ENCODE measurements around the gene HOXA3. TPM values are rescaled to one million over a fixed set of nuclear protein-coding genes. Genes with fewer than 3 reads are reported as not detected.

HOXA3 gene
- total RNA-seq, 3 donors from 2014 or later (not counting 1 experiment from before 2014, with no cell fraction given), result 0.32 to 0.78 (median 0.35) TPM

GRCh38 chr7:27186668-27187474 is 34.5 kb upstream of the HOXA3 start:
- H3K27ac Mint-ChIP-seq, result no peak overlapping the region
- 63% methylated on average over 1 of the region's 4 CpGs for WGBS (ENCODE audit: insufficient coverage)
- no peak for ATAC-seq
- Histone ChIP-seq H3K4me3 (ENCODE audit: low read length) (no peak overlapping the region), H3K9me3 (ENCODE audit: control insufficient read depth, insufficient read depth, low read length) (no peaks in the 10 kb centered on the region), H3K4me1 (ENCODE audit: control insufficient read depth, insufficient read depth, low read length) (peaks cover 59% of the 10 kb centered on the region), H3K36me3 (ENCODE audit: control insufficient read depth, insufficient read depth, low read length) (no peaks in the 10 kb centered on the region), H3K27me3 (ENCODE audit: control insufficient read depth, insufficient read depth, low read length) (peaks cover 96% of the 10 kb centered on the region), H3K27ac (ENCODE audit: low read length) (no peak overlapping the region)
- no peak for DNase-seq
- H3K9me3 Mint-ChIP-seq, result no peaks in the 10 kb centered on the region
- H3K27me3 Mint-ChIP-seq (ENCODE audit: low read depth in 2 of 2), result peaks cover 82 to 85% of the 10 kb centered on the region in 2 donors
- no peak for TF ChIP-seq CTCF (IDR thresholded peaks at IDR 0.05)
- intact Hi-C loops (cut with micrococcal nuclease), result loop anchor here (2.0 to 5.0 kb wide), 2 partner anchors 14 to 35 kb away; partner anchors contain the start of gene HOXA3
- no peaks in the 10 kb centered on the region for H3K36me3 Mint-ChIP-seq
- H3K4me3 Mint-ChIP-seq, result peak overlapping the region; percentile 81
- peaks cover 45 to 58% of the 10 kb centered on the region in 2 donors for H3K4me1 Mint-ChIP-seq

- no peaks in the 10 kb centered on the region for H3K36me3 ChIP-seq (ENCODE audit: control insufficient read depth, insufficient read depth, low read length)
- ATAC-seq (no peak), DNase-seq (peak; percentile 15 to 25)
- Mint-ChIP-seq H3K36me3 (no peaks in the 10 kb centered on the region), H3K4me3 (peak overlapping the region; percentile 81), H3K9me3 (no peaks in the 10 kb centered on the region), H3K27ac (peak overlapping the region; percentile 8 to 29), H3K27me3 (ENCODE audit: low read depth in 2 of 2) (peaks cover 80 to 85% of the 10 kb centered on the region in 2 donors), H3K4me1 (peaks cover 44 to 58% of the 10 kb centered on the region in 2 donors)
- no peak overlapping the region for H3K27ac ChIP-seq (ENCODE audit: low read length)
- TF ChIP-seq CTCF (IDR thresholded peaks at IDR 0.05), result no peak
- WGBS (ENCODE audit: insufficient coverage), result 9% methylated on average over 23 of the region's 24 CpGs
- no peak overlapping the region for H3K4me3 ChIP-seq (ENCODE audit: low read length)
- H3K4me1 ChIP-seq (ENCODE audit: control insufficient read depth, insufficient read depth, low read length), result peaks cover 56% of the 10 kb centered on the region
- intact Hi-C loops (cut with micrococcal nuclease), result loop anchor here (2.0 to 5.0 kb wide), 3 partner anchors 13 to 34 kb away; partner anchors contain the start of genes HOXA3 and HOXA9
- H3K9me3 ChIP-seq (ENCODE audit: control insufficient read depth, insufficient read depth, low read length), result no peaks in the 10 kb centered on the region
- peaks cover 90% of the 10 kb centered on the region for H3K27me3 ChIP-seq (ENCODE audit: control insufficient read depth, insufficient read depth, low read length)
Observed at GRCh38 chr7:27185854-27186667, 33.7 kb upstream of the HOXA3 start.

GRCh38 chr7:27185013-27185853 is 32.9 kb upstream of the HOXA3 start, which contains the start of gene HOXA11:
Gene HOXA11 (minus strand): TSS chr7:27185232. CDS start chr7:27185144, 88 bp downstream.
- peak in 2 of 3 donors; percentile 16 to 24 for ATAC-seq
- H3K4me3 ChIP-seq (ENCODE audit: low read length), result peak within 1 kb of the TSS; percentile 30

More at GRCh38 chr7:27185013-27185853, 32.9 kb upstream of the HOXA3 start, which contains the start of gene HOXA11:
- Histone ChIP-seq H3K36me3 (ENCODE audit: control insufficient read depth, insufficient read depth, low read length) (no peaks in the 10 kb centered on the region), H3K4me1 (ENCODE audit: control insufficient read depth, insufficient read depth, low read length) (peaks cover 56% of the 10 kb centered on the region), H3K9me3 (ENCODE audit: control insufficient read depth, insufficient read depth, low read length) (no peaks in the 10 kb centered on the region), H3K27ac (ENCODE audit: low read length) (no peak within 1 kb of the TSS), H3K27me3 (ENCODE audit: control insufficient read depth, insufficient read depth, low read length) (peaks cover 90% of the 10 kb centered on the region)
- H3K9me3 Mint-ChIP-seq, result no peaks in the 10 kb centered on the region
- H3K4me1 Mint-ChIP-seq, result peaks cover 44 to 58% of the 10 kb centered on the region in 2 donors
- peak within 1 kb of the TSS; percentile 31 to 58 for H3K27ac Mint-ChIP-seq
- no peak for TF ChIP-seq CTCF (IDR thresholded peaks at IDR 0.05)
- H3K4me3 Mint-ChIP-seq, result peak within 1 kb of the TSS; percentile 81
- no peaks in the 10 kb centered on the region for H3K36me3 Mint-ChIP-seq
- 6% methylated on average over 43 of the region's 43 CpGs for WGBS (ENCODE audit: insufficient coverage)
- intact Hi-C loops (cut with micrococcal nuclease), result loop anchor here (2.0 to 5.0 kb wide), 2 partner anchors 20 to 33 kb away; partner anchors contain the start of genes HOXA3 and HOXA9
- peaks cover 74 to 82% of the 10 kb centered on the region in 2 donors for H3K27me3 Mint-ChIP-seq (ENCODE audit: low read depth in 2 of 2)
- DNase-seq, result peak; percentile 16 to 53
